K562 (cell line): ENCODE measurements around the gene RPS6KA2. TPM values are rescaled to one million over a fixed set of nuclear protein-coding genes. Genes with fewer than 3 reads are reported as not detected.

Experiments used
- CGGBP1 ChIP-seq: fragments of 250-450 bp; sonication (Bioruptor Pico); IDR thresholded peaks from 2 replicates; pipeline ENCODE4 v1.9.0; 2021; ENCODE audit warnings: mild to moderate bottlenecking
- CHD7 ChIP-seq: fragments of 200-600 bp; sonication (generic); IDR thresholded peaks from one replicate; pipeline ENCODE4 v1.6.1; 2012; ENCODE audit warnings: mild to moderate bottlenecking, low read depth, low read length, inconsistent platforms
- CTCF ChIP-seq, 3 experiments: IDR thresholded peaks in 2 of 3; conservative IDR thresholded peaks in 1 of 3; 2 replicates each; pipeline ENCODE4 v1.5.1; 2011 to 2012; ENCODE audit warnings: low read length in 3 of 3, mild to moderate bottlenecking in 3 of 3, control low read depth in 2 of 3, improper control_type of control experiment in 1 of 3, inconsistent platforms in 1 of 3, low read depth in 1 of 3, mixed read lengths in 1 of 3, moderate library complexity in 1 of 3; ENCODE audit not compliant: insufficient read depth in 2 of 3
- PBX2 ChIP-seq, 2 experiments: IDR thresholded peaks in 1 of 2; conservative IDR thresholded peaks in 1 of 2; 2 replicates each; pipeline ENCODE4 v1.6.1; 2016; ENCODE audit warnings: low read depth in 2 of 2, mild to moderate bottlenecking in 1 of 2, missing compliant biosample characterization in 1 of 2, missing genetic modification characterization in 1 of 2, moderate library complexity in 1 of 2
- SMARCA4 ChIP-seq: fragments of 450-650 bp; IDR thresholded peaks from 2 replicates; pipeline ENCODE4 v1.6.1; 2016
- USF2 ChIP-seq: sonication (generic); formaldehyde crosslinking; IDR thresholded peaks from 2 replicates; pipeline ENCODE4 v1.5.0; 2020; ENCODE audit warnings: missing genetic modification reagents
- ZBTB33 ChIP-seq: sonication (generic); formaldehyde crosslinking; IDR thresholded peaks from 2 replicates; pipeline ENCODE4 v1.8.1; 2023; ENCODE audit warnings: mild to moderate bottlenecking, missing genetic modification reagents
- polyA plus RNA-seq, 8 experiments: library from polyadenylated mRNA; depleted of rRNA in 4 of 8; stranded (reverse) in 5 of 8; unstranded in 3 of 8; fragments of >200 nt; fragmentation: Nextera tagmentation in 2 of 8; fragmentation: Illumina TruSeq in 1 of 8; extraction: Ambion mirVana in 2 of 8; extraction: Trizol in 1 of 8; gene quantifications; 2 replicates each; pipeline versions ENCODE4 v1.2.1 to v1.2.3, GENCODE V29; 2011 to 2014; ENCODE audit warnings: inconsistent platforms in 1 of 8, missing spikeins in 1 of 8
- total RNA-seq, 7 experiments: library from RNA; depleted of rRNA in 6 of 7; stranded (reverse); fragments of >200 nt in 6 of 7; fragmentation: Illumina TruSeq in 2 of 7; extraction: Trizol in 2 of 7; gene quantifications; 2 replicates each; pipeline versions ENCODE4 v1.2.1 to v1.2.3, GENCODE V29; 2011 to 2021; ENCODE audit warnings: low replicate concordance in 1 of 7

The RPS6KA2 gene
- total and polyA plus RNA-seq, 9 of the 15 experiments (the other 6 are each of a cell fraction or from before 2014, with no cell fraction given): 0.29 to 1.00 (median 0.53) TPM

GRCh38 chr6:166443166-166443565, 183.9 kb downstream of the RPS6KA2 start (continued):
- peak in 2 of 3 experiments; percentile 34 to 47; a peak in 2 of 6 replicates for TF ChIP-seq CTCF (IDR thresholded peaks at IDR 0.05 in 2 of 3, conservative IDR thresholded peaks at IDR 0.05 in 1 of 3; ENCODE audit: insufficient read depth in 2 of 3, low read depth in 1 of 3, low read length in 3 of 3)
- no peak for TF ChIP-seq CGGBP1 (CRISPR knock-in tag)
- no peak for TF ChIP-seq CHD7
- TF ChIP-seq PBX2 (CRISPR knock-in tag; IDR thresholded peaks at IDR 0.05; ENCODE audit: low read depth): no peak
- no peak for TF ChIP-seq PBX2 (tag; conservative IDR thresholded peaks at IDR 0.05; ENCODE audit: low read depth)
- no peak for TF ChIP-seq SMARCA4
- TF ChIP-seq USF2 (CRISPR knock-in tag): peak; percentile 57; the same call in 1 of the 2 replicates
- no peak for TF ChIP-seq ZBTB33 (CRISPR knock-in tag)
